Measurements from ENCODE around the gene PRKN.

GRCh38 chr6:161394437-161394836 lies 1333.1 kb downstream of the PRKN start:
- TF ChIP-seq POLR2AphosphoS5 (IDR thresholded peaks at IDR 0.05): no peak
- TF ChIP-seq, protein P1, sequence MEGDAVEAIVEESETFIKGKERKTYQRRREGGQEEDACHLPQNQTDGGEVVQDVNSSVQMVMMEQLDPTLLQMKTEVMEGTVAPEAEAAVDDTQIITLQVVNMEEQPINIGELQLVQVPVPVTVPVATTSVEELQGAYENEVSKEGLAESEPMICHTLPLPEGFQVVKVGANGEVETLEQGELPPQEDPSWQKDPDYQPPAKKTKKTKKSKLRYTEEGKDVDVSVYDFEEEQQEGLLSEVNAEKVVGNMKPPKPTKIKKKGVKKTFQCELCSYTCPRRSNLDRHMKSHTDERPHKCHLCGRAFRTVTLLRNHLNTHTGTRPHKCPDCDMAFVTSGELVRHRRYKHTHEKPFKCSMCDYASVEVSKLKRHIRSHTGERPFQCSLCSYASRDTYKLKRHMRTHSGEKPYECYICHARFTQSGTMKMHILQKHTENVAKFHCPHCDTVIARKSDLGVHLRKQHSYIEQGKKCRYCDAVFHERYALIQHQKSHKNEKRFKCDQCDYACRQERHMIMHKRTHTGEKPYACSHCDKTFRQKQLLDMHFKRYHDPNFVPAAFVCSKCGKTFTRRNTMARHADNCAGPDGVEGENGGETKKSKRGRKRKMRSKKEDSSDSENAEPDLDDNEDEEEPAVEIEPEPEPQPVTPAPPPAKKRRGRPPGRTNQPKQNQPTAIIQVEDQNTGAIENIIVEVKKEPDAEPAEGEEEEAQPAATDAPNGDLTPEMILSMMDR (IDR thresholded peaks at IDR 0.05): no peak
- TF ChIP-seq POLR2A (IDR thresholded peaks at IDR 0.05): no peak
- no peak for TF ChIP-seq EP300 (IDR thresholded peaks at IDR 0.05; ENCODE audit: low read depth)
